ENCODE results near the gene LCP2. TPM values are rescaled to one million over a fixed set of nuclear protein-coding genes. Genes with fewer than 3 reads are reported as not detected.

The LCP2 gene
- total RNA-seq, 2 donors from 2014 or later, result 56.9 to 76.5 TPM

GRCh38 chr5:170292179-170293104 is 5.1 kb downstream of the LCP2 start:
- DNase-seq (ENCODE audit: low spot score), result no peak
- Histone ChIP-seq H3K36me3 (no peaks in the 10 kb centered on the region), H3K27me3 (replicated peaks; ENCODE audit: insufficient read depth) (no peaks in the 10 kb centered on the region), H3K4me1 (ENCODE audit: control insufficient read depth in 1 of 2, low read depth in 2 of 2) (peaks cover 3 to 4% of the 10 kb centered on the region in 2 donors), H3K9me3 (no peaks in the 10 kb centered on the region), H3K4me3 (no peak overlapping the region), H3K27ac (no peak overlapping the region)
- ATAC-seq (ENCODE audit: insufficient number of reproducible peaks, low FRiP score, low read depth), result no peak
- TF ChIP-seq CTCF (IDR thresholded peaks at IDR 0.05), result no peak

GRCh38 chr5:170290498-170290897 is 7.1 kb downstream of the LCP2 start:
- no peak overlapping the region for H3K4me3 ChIP-seq
- peaks cover 3 to 9% of the 10 kb centered on the region in 2 donors for H3K4me1 ChIP-seq (ENCODE audit: control insufficient read depth in 1 of 2, low read depth in 2 of 2)
- no peaks in the 10 kb centered on the region for H3K27me3 ChIP-seq (replicated peaks; ENCODE audit: insufficient read depth)
- no peak for TF ChIP-seq CTCF (IDR thresholded peaks at IDR 0.05)
- DNase-seq (ENCODE audit: low spot score) (no peak), ATAC-seq (ENCODE audit: insufficient number of reproducible peaks, low FRiP score, low read depth) (no peak)
- H3K36me3 ChIP-seq, result no peaks in the 10 kb centered on the region
- H3K27ac ChIP-seq, result no peak overlapping the region
- H3K9me3 ChIP-seq, result no peaks in the 10 kb centered on the region

GRCh38 chr5:170289764-170290163 is 7.8 kb downstream of the LCP2 start:
- DNase-seq (ENCODE audit: low spot score), result no peak

GRCh38 chr5:170289121-170289520 is 8.5 kb downstream of the LCP2 start:
- DNase-seq (ENCODE audit: low spot score) (no peak), ATAC-seq (ENCODE audit: insufficient number of reproducible peaks, low FRiP score, low read depth) (no peak)
- TF ChIP-seq CTCF (IDR thresholded peaks at IDR 0.05), result no peak
- H3K27ac ChIP-seq, result no peak overlapping the region
- no peaks in the 10 kb centered on the region for H3K36me3 ChIP-seq
- H3K4me1 ChIP-seq (ENCODE audit: control insufficient read depth in 1 of 2, low read depth in 2 of 2), result peaks cover 3 to 13% of the 10 kb centered on the region in 2 donors
- H3K9me3 ChIP-seq, result peaks cover 3% of the 10 kb centered on the region
- no peak overlapping the region for H3K4me3 ChIP-seq
- no peaks in the 10 kb centered on the region for H3K27me3 ChIP-seq (replicated peaks; ENCODE audit: insufficient read depth)

More at GRCh38 chr5:170289764-170290163, 7.8 kb downstream of the LCP2 start:
- Histone ChIP-seq H3K4me1 (ENCODE audit: control insufficient read depth in 1 of 2, low read depth in 2 of 2) (peaks cover 3 to 13% of the 10 kb centered on the region in 2 donors), H3K27me3 (replicated peaks; ENCODE audit: insufficient read depth) (no peaks in the 10 kb centered on the region), H3K4me3 (no peak overlapping the region), H3K9me3 (no peaks in the 10 kb centered on the region), H3K27ac (no peak overlapping the region), H3K36me3 (no peaks in the 10 kb centered on the region)
- TF ChIP-seq CTCF (IDR thresholded peaks at IDR 0.05), result no peak
- ATAC-seq (ENCODE audit: insufficient number of reproducible peaks, low FRiP score, low read depth), result no peak

- H3K27ac ChIP-seq, result no peak overlapping the region
- no peaks in the 10 kb centered on the region for H3K36me3 ChIP-seq
- no peak overlapping the region for H3K4me3 ChIP-seq
- H3K4me1 ChIP-seq (ENCODE audit: control insufficient read depth in 1 of 2, low read depth in 2 of 2), result peaks cover 3 to 13% of the 10 kb centered on the region in 2 donors
- no peak for TF ChIP-seq CTCF (IDR thresholded peaks at IDR 0.05)
- DNase-seq (ENCODE audit: low spot score) (no peak), ATAC-seq (ENCODE audit: insufficient number of reproducible peaks, low FRiP score, low read depth) (no peak)
- peaks cover 6% of the 10 kb centered on the region for H3K9me3 ChIP-seq
- no peaks in the 10 kb centered on the region for H3K27me3 ChIP-seq (replicated peaks; ENCODE audit: insufficient read depth)
Measured at GRCh38 chr5:170288551-170288950, 9.0 kb downstream of the LCP2 start.

Measured in thoracic aorta (tissue), 2 donors.